GM12878 (cell line): ENCODE data around the gene IMMP2L.

Experiments
- CHD4 ChIP-seq: fragments of 200-600 bp; sonication (generic); IDR thresholded peaks from 2 replicates; pipeline ENCODE4 v1.6.1; 2016; ENCODE audit warnings: mild to moderate bottlenecking
- CTCF ChIP-seq, 3 experiments: IDR thresholded peaks in 2 of 3; conservative IDR thresholded peaks in 1 of 3; 2 replicates each; pipeline ENCODE4 v1.5.1; 2011; ENCODE audit warnings: low read depth in 3 of 3, low read length in 3 of 3, mild to moderate bottlenecking in 3 of 3, control low read depth in 2 of 3, moderate library complexity in 2 of 3, inconsistent platforms in 1 of 3, mixed read lengths in 1 of 3; ENCODE audit not compliant: control insufficient read depth in 2 of 3, insufficient read depth in 1 of 3; ENCODE audit errors: extremely low read depth in 1 of 3
- DPF2 ChIP-seq: fragments of 450-650 bp; IDR thresholded peaks from 2 replicates; pipeline ENCODE4 v1.6.1; 2017; ENCODE audit warnings: mild to moderate bottlenecking
- IKZF1 ChIP-seq: fragments of 450-650 bp; conservative IDR thresholded peaks from 2 replicates; pipeline ENCODE4 v1.6.1; 2017; ENCODE audit warnings: antibody characterized with exemption, mild to moderate bottlenecking
- NR2C1 ChIP-seq: fragments of 450-650 bp; IDR thresholded peaks from 2 replicates; pipeline ENCODE4 v1.6.1; 2017; ENCODE audit warnings: antibody characterized with exemption, mild to moderate bottlenecking, moderate library complexity
- POLR2A ChIP-seq: IDR thresholded peaks from 2 replicates; pipeline ENCODE4 v1.6.1; 2011; ENCODE audit warnings: low read depth, mild to moderate bottlenecking, low read length
- POLR2AphosphoS2 ChIP-seq: IDR thresholded peaks from 2 replicates; pipeline ENCODE4 v1.6.1; 2011; ENCODE audit warnings: low read depth, mild to moderate bottlenecking, low read length, improper control_type of control experiment, moderate library complexity
- POLR2AphosphoS5 ChIP-seq: IDR thresholded peaks from 2 replicates; pipeline ENCODE4 v1.6.1; 2011; ENCODE audit warnings: mild to moderate bottlenecking, low read length, inconsistent platforms
- RCOR1 ChIP-seq: conservative IDR thresholded peaks from 2 replicates; pipeline ENCODE4 v1.6.1; 2012; ENCODE audit warnings: low read depth, low read length, improper control_type of control experiment
- TBL1XR1 ChIP-seq: IDR thresholded peaks from 2 replicates; pipeline ENCODE4 v1.6.1; 2012; ENCODE audit warnings: low read depth, low read length, improper control_type of control experiment
- YY1 ChIP-seq: IDR thresholded peaks from 2 replicates; pipeline ENCODE4 v1.6.1; 2011; ENCODE audit warnings: low read depth, mild to moderate bottlenecking, low read length
- ZSCAN29 ChIP-seq: fragments of 450-650 bp; IDR thresholded peaks from 2 replicates; pipeline ENCODE4 v1.6.1; 2017; ENCODE audit warnings: mild to moderate bottlenecking, moderate library complexity
- TF ChIP-seq, protein P1 (sequence below): fragments of 150-350 bp; IDR thresholded peaks from 2 replicates; pipeline ENCODE4 v1.6.1; 2016; ENCODE audit warnings: low read depth, low read length
- TF ChIP-seq, protein P2 (sequence below): IDR thresholded peaks from 2 replicates; pipeline ENCODE4 v1.6.1; 2011; ENCODE audit warnings: low read depth, low read length, improper control_type of control experiment, borderline replicate concordance

GRCh38 chr7:111388016-111388415 lies 174.3 kb downstream of the IMMP2L start:
- no peak for TF ChIP-seq NR2C1
- TF ChIP-seq POLR2AphosphoS5, result no peak
- TF ChIP-seq YY1, result no peak
- no peak for TF ChIP-seq POLR2A
- no peak for TF ChIP-seq DPF2
- TF ChIP-seq POLR2AphosphoS2, result no peak
- no peak for TF ChIP-seq IKZF1
- TF ChIP-seq ZSCAN29, result no peak
- no peak for TF ChIP-seq CHD4
- TF ChIP-seq RCOR1, result no peak
- TF ChIP-seq CTCF (IDR thresholded peaks at IDR 0.05 in 2 of 3, conservative IDR thresholded peaks at IDR 0.05 in 1 of 3; ENCODE audit: control insufficient read depth in 2 of 3, extremely low read depth in 1 of 3, insufficient read depth in 1 of 3, low read depth in 3 of 3, low read length in 3 of 3), result no peak
- TF ChIP-seq, protein P1, sequence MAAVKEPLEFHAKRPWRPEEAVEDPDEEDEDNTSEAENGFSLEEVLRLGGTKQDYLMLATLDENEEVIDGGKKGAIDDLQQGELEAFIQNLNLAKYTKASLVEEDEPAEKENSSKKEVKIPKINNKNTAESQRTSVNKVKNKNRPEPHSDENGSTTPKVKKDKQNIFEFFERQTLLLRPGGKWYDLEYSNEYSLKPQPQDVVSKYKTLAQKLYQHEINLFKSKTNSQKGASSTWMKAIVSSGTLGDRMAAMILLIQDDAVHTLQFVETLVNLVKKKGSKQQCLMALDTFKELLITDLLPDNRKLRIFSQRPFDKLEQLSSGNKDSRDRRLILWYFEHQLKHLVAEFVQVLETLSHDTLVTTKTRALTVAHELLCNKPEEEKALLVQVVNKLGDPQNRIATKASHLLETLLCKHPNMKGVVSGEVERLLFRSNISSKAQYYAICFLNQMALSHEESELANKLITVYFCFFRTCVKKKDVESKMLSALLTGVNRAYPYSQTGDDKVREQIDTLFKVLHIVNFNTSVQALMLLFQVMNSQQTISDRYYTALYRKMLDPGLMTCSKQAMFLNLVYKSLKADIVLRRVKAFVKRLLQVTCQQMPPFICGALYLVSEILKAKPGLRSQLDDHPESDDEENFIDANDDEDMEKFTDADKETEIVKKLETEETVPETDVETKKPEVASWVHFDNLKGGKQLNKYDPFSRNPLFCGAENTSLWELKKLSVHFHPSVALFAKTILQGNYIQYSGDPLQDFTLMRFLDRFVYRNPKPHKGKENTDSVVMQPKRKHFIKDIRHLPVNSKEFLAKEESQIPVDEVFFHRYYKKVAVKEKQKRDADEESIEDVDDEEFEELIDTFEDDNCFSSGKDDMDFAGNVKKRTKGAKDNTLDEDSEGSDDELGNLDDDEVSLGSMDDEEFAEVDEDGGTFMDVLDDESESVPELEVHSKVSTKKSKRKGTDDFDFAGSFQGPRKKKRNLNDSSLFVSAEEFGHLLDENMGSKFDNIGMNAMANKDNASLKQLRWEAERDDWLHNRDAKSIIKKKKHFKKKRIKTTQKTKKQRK, result no peak
- TF ChIP-seq, protein P2, sequence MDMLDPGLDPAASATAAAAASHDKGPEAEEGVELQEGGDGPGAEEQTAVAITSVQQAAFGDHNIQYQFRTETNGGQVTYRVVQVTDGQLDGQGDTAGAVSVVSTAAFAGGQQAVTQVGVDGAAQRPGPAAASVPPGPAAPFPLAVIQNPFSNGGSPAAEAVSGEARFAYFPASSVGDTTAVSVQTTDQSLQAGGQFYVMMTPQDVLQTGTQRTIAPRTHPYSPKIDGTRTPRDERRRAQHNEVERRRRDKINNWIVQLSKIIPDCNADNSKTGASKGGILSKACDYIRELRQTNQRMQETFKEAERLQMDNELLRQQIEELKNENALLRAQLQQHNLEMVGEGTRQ, result no peak
- TF ChIP-seq TBL1XR1, result no peak
